Ascending aorta (tissue), 2 donors: ENCODE measurements around the gene MEF2B. TPM values are rescaled to one million over a fixed set of nuclear protein-coding genes. Genes with fewer than 3 reads are reported as not detected.

ENCODE experiments used
- DNase-seq, 2 donors: peaks; one replicate each; pipeline ENCODE4 v3.0.0-alpha.2; 2019; ENCODE audit warnings: low spot score in 2 of 2
- H3K27ac ChIP-seq, 2 donors: fragments of 200-600 bp; sonication (generic); one replicate each; pipeline ENCODE4 v1.5.1; 2016 to 2017; ENCODE audit warnings: mild to moderate bottlenecking in 1 of 2
- H3K27me3 ChIP-seq: fragments of 200-600 bp; sonication (generic); one replicate; pipeline ENCODE4 v1.5.1; 2017
- H3K36me3 ChIP-seq, 2 donors: fragments of 200-600 bp; sonication (generic); one replicate each; pipeline ENCODE4 v1.5.1; 2016
- H3K4me1 ChIP-seq, 2 donors: fragments of 200-600 bp; sonication (generic); one replicate each; pipeline ENCODE4 v1.5.1; 2016 to 2017; ENCODE audit warnings: mild to moderate bottlenecking in 1 of 2
- H3K4me3 ChIP-seq, 2 donors: fragments of 200-600 bp; sonication (generic); one replicate each; pipeline ENCODE4 v1.5.1; 2016 to 2017; ENCODE audit warnings: mild to moderate bottlenecking in 1 of 2
- H3K9me3 ChIP-seq, 2 donors: fragments of 200-600 bp; sonication (generic); one replicate each; pipeline ENCODE4 v1.5.1; 2016
- CTCF ChIP-seq, 3 experiments: fragments of 200-600 bp in 2 of 3; fragments of 450-650 bp in 1 of 3; sonication (generic) in 2 of 3; IDR thresholded peaks; one replicate each; pipeline ENCODE4 v1.5.1; 2016 to 2019; ENCODE audit warnings: antibody characterized with exemption in 3 of 3, mild to moderate bottlenecking in 1 of 3, moderate library complexity in 1 of 3
- intact Hi-C: fragments of 100-400 bp; cut with DNase I; formaldehyde crosslinking; loops from one replicate; pipeline ENCODE4 v1.15.1; 2023
- total RNA-seq: library from RNA; depleted of rRNA; stranded (reverse); fragments of >200 nt; gene quantifications from one replicate; pipeline ENCODE4 v1.1.0, GENCODE V29; 2016

The MEF2B gene
- total RNA-seq, 1 donor from 2014 or later = not detected

GRCh38 chr19:19202707-19203011 is 32.6 kb upstream of the MEF2B start:
- intact Hi-C loops = loop anchor here (1.0 kb wide), 1 partner anchor 10 kb away; the partner anchor contains the start of genes BORCS8 and RFXANK
- peak overlapping the region; percentile 69 to 70 for H3K27ac ChIP-seq

GRCh38 chr19:19201697-19202630 is 31.9 kb upstream of the MEF2B start:
- peak overlapping the region; percentile 65 to 81 for H3K4me3 ChIP-seq
- peaks cover 16 to 27% of the 10 kb centered on the region in 2 donors for H3K36me3 ChIP-seq
- intact Hi-C loops = no loop called here
- no peak for TF ChIP-seq CTCF (IDR thresholded peaks at IDR 0.05)
- no peaks in the 10 kb centered on the region for H3K27me3 ChIP-seq
- H3K27ac ChIP-seq = no peak overlapping the region
- H3K4me1 ChIP-seq = peaks cover 0 to 5% of the 10 kb centered on the region in 2 donors
- DNase-seq = no peak
- no peaks in the 10 kb centered on the region for H3K9me3 ChIP-seq

More at GRCh38 chr19:19202707-19203011, 32.6 kb upstream of the MEF2B start:
- peak overlapping the region; percentile 65 to 81 for H3K4me3 ChIP-seq
- DNase-seq = no peak
- no peaks in the 10 kb centered on the region for H3K27me3 ChIP-seq
- H3K36me3 ChIP-seq = peaks cover 11 to 21% of the 10 kb centered on the region in 2 donors
- H3K4me1 ChIP-seq = peaks cover 0 to 5% of the 10 kb centered on the region in 2 donors
- TF ChIP-seq CTCF (IDR thresholded peaks at IDR 0.05) = no peak
- no peaks in the 10 kb centered on the region for H3K9me3 ChIP-seq

GRCh38 chr19:19193926-19194325 is 23.9 kb upstream of the MEF2B start:
- H3K9me3 ChIP-seq = no peaks in the 10 kb centered on the region
- intact Hi-C loops = loop anchor here (2.0 to 10.0 kb wide), 6 partner anchors 55 to 321 kb away; partner anchors contain the start of genes GATAD2A, MAU2, NDUFA13 and SLC25A42
- peaks cover 26 to 33% of the 10 kb centered on the region in 2 donors for H3K4me1 ChIP-seq
- H3K4me3 ChIP-seq = peak overlapping the region; percentile 86 to 93
- H3K27ac ChIP-seq = no peak overlapping the region
- H3K27me3 ChIP-seq = no peaks in the 10 kb centered on the region
- peaks cover 18 to 22% of the 10 kb centered on the region in 2 donors for H3K36me3 ChIP-seq
- TF ChIP-seq CTCF (IDR thresholded peaks at IDR 0.05) = no peak
- DNase-seq = no peak

- Histone ChIP-seq H3K4me3 (peak overlapping the region; percentile 86 to 93), H3K27me3 (no peaks in the 10 kb centered on the region), H3K36me3 (peaks cover 11 to 12% of the 10 kb centered on the region in 2 donors), H3K27ac (peak overlapping the region; percentile 74 to 99), H3K9me3 (no peaks in the 10 kb centered on the region), H3K4me1 (peaks cover 26 to 33% of the 10 kb centered on the region in 2 donors)
- intact Hi-C loops = loop anchor here (1.0 to 10.0 kb wide), 7 partner anchors 10 to 322 kb away; partner anchors contain the start of genes GATAD2A, MAU2, NDUFA13 and NR2C2AP
- no peak for TF ChIP-seq CTCF (IDR thresholded peaks at IDR 0.05)
- DNase-seq = no peak
Observed at GRCh38 chr19:19192910-19193423, 22.9 kb upstream of the MEF2B start.

- Histone ChIP-seq H3K9me3 (no peaks in the 10 kb centered on the region), H3K36me3 (peaks cover 7% of the 10 kb centered on the region in 2 donors), H3K4me1 (peaks cover 26 to 33% of the 10 kb centered on the region in 2 donors), H3K27me3 (no peaks in the 10 kb centered on the region), H3K27ac (peak within 1 kb of the TSS; percentile 97 to 99), H3K4me3 (peak within 1 kb of the TSS; percentile 86 to 93)
- TF ChIP-seq CTCF (IDR thresholded peaks at IDR 0.05) = no peak
- DNase-seq = peak; percentile 94 to 100
- intact Hi-C loops = loop anchor here (1.0 to 10.0 kb wide), 7 partner anchors 11 to 323 kb away; partner anchors contain the start of genes GATAD2A, MAU2, NDUFA13 and NR2C2AP
Observed at GRCh38 chr19:19192078-19192882, 22.2 kb upstream of the MEF2B start, which contains the start of the genes BORCS8 and RFXANK. BORCS8 (minus strand) TSS chr19:19192152; CDS start chr19:19192117, 35 bp downstream. RFXANK (plus strand) TSS chr19:19192258; CDS start chr19:19193947, 1,689 bp downstream.
